ENCODE data around the gene NBR1.
"Not testable (repeated sequence)": the region's sequence is repeated elsewhere in the genome, so short reads cannot be mapped to it uniquely, and the experiment has no call there.

The NBR1 gene

DNA sequence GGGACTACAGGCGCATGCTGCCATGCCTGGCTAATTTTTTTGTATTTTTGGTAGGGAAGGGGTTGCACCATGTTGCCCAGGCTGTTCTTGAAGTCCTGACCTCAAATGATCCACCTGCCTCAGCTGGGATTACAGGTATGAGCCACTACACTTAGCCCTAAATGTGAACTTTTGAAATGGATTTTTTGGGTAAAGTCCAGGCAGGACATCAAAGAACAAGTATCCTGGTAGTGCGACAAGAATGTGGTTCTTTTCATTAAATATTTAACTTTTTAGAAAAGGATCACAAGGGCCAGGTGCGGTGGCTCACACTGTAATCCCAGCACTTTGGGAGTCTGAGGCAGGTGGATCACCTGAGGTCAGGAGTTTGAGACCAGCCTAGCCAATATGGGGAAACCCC, 15.3 kb upstream of the NBR1 start:
- DNase-seq: no peak

GRCh38 chr17:43159232-43159631, 11.8 kb upstream of the NBR1 start:
- DNase-seq: not testable (repeated sequence)

DNA sequence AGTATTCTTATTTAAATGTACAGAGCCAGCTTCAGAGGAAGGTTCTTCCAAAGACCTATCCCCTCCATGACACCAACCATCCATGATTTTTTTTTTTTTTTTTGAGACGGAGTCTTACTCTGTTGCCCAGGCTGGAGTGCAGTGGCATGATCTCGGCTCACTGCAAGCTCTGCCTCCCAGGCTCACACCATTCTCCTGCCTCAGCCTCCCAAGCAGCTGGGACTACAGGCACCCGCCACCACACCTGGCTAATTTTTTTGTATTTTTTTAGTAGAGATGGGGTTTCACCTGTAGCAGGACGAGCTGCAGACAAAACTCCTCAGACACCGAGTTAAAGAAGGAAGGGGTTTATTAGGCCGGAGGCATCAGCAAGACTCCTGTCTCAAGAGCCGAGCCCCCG, 11.1 kb upstream of the NBR1 start:
- DNase-seq: not testable (repeated sequence)

DNA sequence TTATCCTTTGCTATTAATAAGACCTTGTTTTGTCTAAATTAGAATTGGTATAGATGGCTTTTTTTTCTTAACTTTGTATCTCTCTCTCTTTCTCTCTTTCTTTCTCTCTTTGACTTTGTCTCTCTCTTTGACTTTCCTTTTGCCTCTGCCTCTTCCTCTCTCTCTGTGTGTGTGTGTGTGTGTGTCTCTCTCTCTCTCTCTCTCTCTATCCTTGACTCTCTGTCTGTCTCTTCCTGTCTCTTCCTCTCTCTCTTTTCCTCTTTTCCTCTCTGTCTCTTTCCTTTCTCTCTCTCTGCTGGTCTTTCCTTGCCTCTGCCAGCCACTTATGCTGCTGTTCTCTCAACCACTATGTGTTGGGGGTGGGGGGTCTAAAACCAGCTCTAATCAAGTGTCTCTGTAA, 5.0 kb upstream of the NBR1 start:
- DNase-seq: not testable (repeated sequence)

DNA sequence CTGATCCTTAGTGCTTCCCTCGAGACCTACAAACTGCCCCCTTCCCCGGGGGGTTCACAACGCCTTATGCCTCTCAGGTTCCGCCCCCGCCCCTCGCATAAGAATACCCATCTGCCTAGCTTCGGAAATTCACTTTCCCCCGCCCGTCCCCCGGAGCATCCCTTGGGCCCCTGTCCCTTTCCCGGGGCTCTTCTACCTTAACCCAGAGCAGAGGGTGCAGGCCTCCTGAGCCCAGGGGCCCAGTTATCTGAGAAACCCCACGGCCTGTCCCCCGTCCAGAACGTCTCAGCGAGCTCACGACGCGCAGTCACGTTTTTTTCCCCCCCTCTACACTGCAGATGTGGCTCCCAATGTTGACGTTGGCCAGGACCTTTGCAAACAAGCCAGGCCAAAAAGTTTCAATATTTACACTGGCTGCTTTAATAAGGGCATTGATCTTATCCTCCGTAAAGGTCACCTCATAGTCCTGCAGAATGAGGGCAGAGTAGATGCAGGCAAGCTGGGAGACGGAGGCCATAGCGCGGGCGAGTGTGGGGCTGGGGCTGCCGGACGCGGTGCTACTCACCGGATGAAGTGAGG, 1.4 kb upstream of the NBR1 start:
- DNase-seq: no peak

GRCh38 chr17:43170140-43170765, 761 bp upstream of the NBR1 start:
- DNase-seq: peak; percentile 90

DNA sequence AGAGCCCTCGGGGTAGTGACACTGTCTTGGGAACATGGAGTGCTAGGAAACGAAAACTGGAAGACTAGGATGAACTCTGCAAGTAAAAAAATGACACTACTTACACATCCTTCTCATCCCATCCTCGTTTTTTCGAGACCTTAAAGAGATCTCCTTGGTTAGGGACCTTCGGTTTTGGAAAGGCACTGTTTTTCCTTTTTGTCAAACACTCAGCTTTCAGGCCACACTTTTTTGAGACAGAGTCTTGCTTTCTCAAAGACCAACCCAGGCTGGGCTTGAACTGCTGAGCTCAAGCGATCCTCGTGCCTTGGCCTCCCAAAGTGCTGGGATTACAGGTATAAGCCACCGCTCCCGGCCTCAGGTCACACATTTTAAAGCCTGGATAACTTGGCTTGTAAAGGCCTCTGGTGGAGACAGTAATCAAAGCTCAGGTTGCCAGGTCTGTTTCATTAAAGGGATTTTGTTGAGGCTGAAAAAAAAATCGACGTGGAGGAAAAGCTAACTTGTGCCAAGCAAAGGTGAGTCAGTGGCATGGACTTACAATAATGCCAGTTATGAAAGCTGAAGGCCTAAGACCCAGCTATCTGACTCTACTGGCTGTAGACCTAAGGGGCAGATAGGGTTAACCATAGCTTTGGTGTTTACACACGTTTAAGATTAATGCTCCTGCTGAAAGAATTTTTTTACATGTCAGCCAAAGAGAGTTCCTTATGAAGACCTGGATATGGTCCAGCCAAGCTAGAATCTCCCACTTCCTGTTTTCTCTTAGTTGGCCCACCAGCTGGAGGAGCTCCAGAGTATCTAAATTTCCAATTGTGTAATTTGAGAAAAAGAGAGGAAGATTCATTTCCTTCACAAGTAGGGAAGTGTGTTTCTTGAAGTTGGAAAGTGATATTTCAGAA, 823 bp downstream of the NBR1 start:
- no peak for DNase-seq

GRCh38 chr17:43175213-43176118, 4.5 kb downstream of the NBR1 start:
- DNase-seq: no peak

DNA sequence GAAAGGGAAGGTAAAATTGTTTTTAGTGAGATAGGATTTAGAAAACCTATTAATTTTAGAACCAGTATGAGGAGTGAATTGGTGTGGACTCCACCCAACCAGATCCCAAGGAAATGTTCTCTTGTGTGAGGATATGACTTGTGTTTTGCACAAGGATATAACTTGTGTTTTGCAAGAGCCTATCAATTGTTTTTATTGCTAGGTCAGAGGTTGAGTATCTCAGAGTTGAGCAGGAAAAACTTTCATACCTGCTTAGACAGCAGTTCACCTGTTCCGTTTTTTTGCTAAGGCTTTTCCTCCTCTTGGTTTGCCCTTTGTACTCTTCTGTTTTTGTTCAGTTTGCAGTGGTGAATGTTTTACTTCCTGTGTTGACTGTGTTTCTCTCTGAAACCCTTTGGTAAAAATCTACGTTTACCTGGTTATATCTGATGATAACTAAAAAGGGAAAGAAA, 5.1 kb downstream of the NBR1 start:
- DNase-seq: no peak

- DNase-seq: no peak
These were observed 12.9 kb downstream of the NBR1 start for GRCh38 chr17:43183921-43184320.

GRCh38 chr17:43186656-43187055, 15.6 kb downstream of the NBR1 start:
- DNase-seq: not testable (repeated sequence)

GRCh38 chr17:43193251-43193650, 22.2 kb downstream of the NBR1 start:
- DNase-seq: no peak

DNA sequence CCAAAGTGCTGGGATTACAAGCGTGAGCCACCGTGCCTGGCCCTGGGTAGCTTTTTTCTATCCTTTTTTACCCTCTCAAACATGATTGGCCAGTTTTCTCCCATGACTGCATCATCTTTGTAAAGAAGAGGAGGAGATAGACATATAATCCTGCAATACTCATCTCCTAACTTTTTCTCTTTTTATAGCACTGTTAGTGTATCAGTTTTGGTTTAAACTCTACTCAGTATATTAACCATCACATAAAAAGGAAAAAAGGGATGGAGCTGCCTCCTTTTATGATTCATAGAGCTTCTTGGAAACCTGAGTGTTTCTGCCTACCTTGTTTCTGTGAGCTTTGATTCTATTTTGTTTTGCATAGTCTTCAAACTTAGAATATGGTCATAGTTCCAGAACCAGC, 28.6 kb downstream of the NBR1 start:
- DNase-seq: no peak

GRCh38 chr17:43200127-43200526, 29.1 kb downstream of the NBR1 start:
- DNase-seq: no peak

- DNase-seq: not testable (repeated sequence)
These were observed 32.0 kb downstream of the NBR1 start for GRCh38 chr17:43203013-43203412.

DNA sequence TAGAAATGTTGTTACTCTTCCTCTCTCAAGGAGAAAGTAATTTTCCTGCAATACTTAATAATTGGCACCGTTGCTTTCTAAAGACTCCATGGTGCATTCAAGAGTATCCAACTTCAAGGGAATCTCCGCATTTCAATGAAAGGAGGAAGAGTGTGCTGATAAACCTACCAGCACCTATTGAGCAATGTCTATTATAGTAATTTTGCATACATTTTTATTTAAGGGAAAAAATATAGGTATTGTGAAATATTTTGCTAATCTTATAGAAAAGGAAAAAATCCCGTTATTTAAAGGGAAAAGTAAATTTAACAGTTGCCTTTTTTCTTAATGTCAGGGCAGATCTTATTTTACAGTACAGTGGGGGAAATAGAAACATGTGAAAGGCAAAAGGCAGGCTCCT, 39.6 kb downstream of the NBR1 start:
- DNase-seq: no peak

- no peak for DNase-seq
These were observed 40.1 kb downstream of the NBR1 start for GRCh38 chr17:43211123-43211479.

- peak; percentile 78 for DNase-seq
These were observed 40.7 kb downstream of the NBR1 start, which contains the start of gene TMEM106A for GRCh38 chr17:43211480-43212402. Gene TMEM106A, plus strand, starts transcription at chr17:43211875. Its CDS starts 1,167 bp downstream, at chr17:43213042.

- DNase-seq: no peak
These were observed 41.9 kb downstream of the NBR1 start for GRCh38 chr17:43212641-43213490.

GRCh38 chr17:43213545-43213944, 42.5 kb downstream of the NBR1 start:
- no peak for DNase-seq

- no peak for DNase-seq
These were observed 44.3 kb downstream of the NBR1 start for GRCh38 chr17:43215341-43215740.
